NCI-H345 treated with DMSO at 0.1 percent for 48 hours (cell line): ENCODE data around the gene FEZ2.
A peak's percentile ranks its signal among the peaks of the same experiment; 100 is the strongest.

ENCODE experiments used
- DNase-seq: peaks from one replicate; lab custom pipeline; 2025; ENCODE audit not compliant: unreplicated experiment; lab: John Stamatoyannopoulos, UW

Gene FEZ2

DNA sequence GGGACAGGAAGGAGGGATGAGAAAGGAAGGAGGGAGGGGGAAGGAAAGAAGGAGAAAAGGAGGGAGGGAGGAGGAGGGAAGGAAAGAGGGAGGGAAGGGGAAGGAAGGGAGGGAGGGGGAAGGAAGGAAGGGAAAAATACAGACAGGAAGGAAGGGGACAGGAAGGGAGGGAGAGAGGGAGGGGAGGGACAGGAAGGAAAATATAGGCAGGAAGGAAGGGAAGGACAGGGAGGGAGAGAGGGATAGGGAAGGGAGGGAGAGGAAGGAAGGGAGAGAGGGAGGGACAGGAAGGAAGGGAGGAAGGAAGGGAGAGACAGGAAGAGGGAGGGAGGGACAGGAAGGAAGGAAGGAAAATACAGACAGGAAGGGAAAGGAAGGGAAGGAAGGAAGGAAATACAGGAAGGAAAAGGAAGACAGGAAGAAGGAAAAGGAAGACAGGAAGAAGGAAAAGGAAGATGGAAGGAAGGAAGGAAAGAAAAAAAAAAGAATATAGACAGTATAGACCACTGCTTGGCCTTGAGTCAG, 63.6 kb downstream of the FEZ2 start:
- DNase-seq = no peak

DNA sequence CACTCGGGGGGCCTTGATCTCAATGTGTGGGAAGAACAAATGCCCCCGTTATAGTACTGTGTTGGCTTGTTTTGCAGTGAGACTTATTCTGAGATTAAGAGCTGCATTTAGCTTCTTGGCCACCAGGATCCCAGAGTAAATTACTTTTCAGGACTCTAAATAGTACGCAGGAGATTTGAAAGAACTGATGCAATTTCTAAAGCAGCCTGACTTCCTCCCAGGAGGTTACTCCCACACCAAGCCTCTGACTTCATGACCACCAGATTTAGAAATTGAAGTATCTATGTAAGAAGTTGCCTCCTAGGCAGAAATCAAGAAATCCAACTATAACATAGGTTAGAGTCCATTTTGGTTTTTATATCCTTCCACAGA, 67.0 kb downstream of the FEZ2 start:
- no peak for DNase-seq

DNA sequence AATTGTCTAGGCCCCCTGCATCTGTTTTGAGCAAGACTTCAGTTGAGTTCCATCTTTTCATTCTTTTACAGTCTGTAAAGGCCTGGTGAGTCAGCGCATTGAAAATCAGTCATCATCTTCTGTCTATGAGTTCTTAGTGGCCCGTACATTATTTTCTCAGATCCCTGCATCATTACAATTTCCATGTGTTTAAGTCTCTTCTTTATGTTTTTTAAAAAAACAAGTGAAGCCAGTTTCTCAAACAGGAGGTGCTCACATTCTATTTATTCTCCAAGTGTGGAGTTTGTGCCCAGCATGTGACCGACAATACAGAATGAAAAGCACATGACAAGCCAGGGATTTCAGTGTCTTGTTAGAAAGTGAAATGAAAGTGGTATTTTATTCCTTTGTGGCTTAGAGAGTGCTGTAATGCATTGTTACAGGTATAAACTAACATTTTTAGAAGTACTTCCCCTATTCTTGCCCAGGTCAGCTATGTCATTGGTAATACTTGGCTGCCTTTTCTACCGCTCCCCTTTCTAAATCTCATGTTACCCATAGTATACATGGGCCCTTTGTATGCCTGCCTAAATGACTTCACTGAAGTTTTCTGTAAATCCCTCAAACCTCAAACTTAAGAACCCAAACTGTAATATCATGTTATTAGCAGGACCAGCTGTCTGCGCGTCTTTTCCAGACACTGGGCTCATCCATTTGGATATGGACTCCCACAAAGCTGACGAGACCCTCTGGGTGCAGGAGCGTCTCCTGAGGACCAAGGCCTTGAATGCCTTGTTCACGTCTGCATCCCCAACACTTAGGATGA, 67.6 kb downstream of the FEZ2 start:
- no peak for DNase-seq

DNA sequence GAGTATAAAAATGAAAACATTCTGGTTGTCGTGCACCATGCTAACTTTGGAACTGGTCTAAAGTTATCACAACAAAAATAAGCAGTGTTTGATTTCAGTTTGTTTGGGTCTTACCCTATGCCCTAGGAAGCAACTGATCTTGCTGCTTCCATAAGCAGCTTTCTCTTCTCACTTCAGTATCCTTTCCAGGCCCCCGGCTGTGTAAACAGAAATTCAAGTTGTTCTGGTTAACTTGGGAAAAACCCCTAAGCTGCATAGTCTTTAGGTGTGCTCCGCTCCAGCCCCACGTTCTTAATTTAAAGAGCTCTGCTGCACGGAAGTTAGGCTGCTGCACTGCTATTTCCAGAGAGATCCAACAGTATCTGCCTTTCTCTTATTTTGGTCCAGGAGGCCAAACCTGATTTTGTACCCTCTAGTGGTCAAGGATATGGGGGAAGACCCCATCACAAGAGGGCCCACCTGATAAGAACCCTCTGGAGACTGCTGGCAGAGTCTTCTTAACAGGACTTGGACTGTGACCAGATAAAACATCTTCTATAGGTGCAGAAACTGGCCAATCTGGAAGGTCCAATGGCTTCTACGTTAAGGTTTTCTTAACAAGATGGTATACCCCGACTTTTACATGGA, 69.1 kb downstream of the FEZ2 start:
- no peak for DNase-seq

DNA sequence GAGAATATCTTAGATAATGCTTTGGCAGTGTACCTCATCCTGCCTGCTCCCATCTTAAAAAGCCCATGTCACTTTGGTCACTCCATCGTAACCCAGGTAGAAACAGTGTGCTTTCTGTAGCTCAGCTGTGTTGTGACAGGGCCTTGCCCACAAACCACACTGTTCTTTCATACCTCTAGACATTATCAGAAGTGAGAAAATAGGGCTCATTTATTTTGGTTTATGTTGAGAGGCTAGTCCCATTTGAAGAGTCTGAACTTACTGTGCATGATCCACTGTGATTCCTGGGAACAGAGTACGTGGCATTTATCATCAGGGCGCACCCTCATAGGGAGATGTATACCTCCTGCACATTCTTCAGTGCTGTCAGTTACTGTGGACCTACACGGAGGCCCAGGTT, 69.7 kb downstream of the FEZ2 start:
- no peak for DNase-seq

DNA sequence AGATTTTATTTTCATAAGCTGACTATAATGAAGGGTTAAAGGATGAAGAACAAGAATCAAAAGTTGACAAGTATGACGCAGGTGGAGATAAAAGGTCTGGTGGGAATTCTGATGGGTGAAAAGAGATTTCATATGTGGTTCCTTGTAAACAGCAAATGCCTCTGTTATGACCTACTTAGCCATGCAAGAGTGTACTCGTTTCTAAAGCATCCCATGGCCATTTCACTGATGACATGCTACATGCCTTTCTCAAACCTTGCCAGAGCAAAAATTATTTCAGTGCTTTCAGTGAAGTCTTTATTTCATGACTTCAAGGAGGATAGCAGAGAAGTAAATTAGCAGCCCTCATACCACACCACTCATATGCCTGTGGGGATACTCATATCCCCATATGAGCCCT, 71.7 kb downstream of the FEZ2 start:
- DNase-seq = no peak

DNA sequence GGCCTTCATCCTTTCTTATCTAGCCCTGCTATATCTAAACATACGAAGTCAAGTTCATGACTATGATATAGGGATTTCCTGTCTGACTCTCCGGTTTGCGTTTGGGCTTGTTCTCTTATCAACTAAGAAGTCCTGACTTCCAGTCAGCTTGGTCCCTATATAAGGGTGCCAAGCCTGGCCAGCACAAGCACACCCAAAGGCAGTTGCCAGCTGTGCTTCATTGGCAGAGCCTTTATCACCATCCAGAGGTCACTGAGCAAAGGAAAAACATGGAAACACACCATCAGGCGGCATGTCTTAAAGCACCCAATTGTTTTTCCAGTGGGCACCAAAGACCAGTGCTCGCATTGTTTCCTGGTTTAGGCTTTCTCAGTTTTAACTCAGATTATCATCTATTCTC, 72.7 kb downstream of the FEZ2 start:
- DNase-seq = no peak

DNA sequence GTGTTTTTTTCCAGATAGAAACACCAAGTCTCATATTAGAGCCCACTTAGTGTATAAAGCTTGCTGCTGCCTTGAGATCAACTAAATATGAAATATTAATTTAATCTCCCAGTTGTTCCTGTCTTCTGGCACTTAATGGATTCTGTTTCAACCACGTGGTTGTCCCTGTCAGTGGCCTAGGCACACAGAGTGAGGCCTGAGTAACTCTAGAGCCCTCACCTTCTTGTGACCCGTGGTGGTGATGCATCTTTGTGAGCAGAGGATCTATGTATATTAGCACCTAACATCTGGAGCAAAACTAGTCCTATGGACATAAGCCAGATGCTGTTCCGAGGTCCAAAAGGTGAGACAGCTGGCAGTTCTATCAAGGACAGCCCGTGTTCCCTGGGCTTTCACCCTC, 74.8 kb downstream of the FEZ2 start:
- DNase-seq = no peak

DNA sequence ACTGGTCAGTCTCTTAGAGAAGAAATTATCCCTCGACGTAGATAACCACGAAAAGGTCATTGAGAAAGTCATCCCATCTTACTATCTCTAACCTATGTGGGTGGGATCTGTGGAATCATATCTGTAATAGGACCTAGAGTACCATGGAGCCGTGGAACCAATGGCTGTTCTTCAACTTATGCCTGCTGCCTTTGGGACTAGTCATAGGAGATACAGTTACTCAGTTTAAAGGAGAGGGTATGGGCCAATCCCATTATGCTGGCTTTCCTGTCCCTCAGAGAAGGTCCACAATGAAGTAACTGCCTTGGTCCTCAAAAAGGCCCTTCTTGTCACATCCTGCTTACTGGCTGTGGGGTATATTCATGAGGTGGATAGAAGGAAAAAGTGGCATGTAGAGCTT, 77.5 kb downstream of the FEZ2 start:
- no peak for DNase-seq

DNA sequence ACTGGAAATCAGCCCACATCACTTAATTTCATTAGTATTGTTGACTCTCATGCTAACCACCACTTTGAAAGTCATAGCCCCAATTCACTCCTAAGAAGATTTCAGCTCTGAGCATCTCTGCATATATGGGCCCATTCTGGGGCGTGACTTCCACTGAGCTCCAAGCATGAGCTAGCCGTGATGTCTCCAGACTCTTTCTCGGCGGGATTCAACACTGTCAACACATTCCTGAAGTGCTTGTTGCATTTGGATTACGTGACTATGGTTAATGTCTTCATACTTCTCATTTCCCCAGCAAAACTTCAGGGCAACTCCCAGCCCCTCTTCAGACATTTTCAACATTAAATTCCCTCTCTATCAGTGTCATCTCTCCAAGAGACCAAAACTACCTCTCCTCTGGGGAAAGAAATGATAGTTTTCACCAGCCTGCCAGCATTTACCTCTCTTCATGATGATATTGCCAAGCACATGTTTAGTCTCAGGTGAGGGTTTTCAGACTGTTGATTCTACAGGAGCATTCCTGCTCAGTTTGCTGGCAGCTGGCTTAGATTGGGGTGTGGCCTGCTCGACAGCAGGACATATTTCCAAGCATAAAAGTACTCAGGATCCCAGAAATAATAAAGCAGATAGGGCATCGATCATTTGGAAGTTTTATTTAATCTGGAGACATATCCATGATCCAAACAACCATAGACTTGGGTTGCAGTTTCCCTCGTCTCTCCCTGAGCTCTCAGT, 81.7 kb downstream of the FEZ2 start:
- no peak for DNase-seq

DNA sequence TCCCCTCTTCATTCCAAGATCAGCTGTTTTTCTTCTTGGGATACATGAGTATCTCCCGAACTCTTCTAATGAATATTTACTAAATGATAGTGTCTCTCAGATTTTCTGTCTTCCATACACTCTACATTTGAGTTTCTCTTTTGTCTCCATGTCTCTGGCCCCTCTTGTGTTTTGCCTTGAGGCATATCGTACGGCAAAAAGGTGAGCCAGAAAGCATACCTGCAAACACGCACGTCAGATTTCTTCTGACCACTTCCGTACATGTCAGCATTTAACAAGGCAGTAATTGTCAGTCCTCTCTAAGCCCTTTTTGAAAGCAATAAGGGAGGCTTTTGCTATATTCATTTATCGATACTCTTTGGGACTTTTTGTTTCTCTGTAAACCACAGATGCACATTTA, 82.4 kb downstream of the FEZ2 start:
- no peak for DNase-seq

DNA sequence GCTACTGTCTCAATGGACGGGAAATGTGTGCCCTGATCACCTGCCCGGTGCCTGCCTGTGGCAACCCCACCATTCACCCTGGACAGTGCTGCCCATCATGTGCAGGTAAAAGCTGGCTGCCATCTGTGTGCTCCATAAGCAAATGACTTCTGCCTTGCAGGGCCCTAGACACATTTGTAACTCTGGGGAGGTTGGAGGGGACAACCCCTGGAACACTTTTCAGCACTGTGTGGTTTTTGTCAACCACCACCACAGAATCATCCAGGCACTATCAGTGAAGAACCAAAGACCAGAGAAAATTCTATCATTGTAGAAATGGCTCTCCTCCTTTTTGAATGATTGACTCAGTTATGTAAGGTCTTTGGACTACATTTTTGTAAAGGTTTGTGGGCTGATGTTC, 84.3 kb downstream of the FEZ2 start:
- no peak for DNase-seq

DNA sequence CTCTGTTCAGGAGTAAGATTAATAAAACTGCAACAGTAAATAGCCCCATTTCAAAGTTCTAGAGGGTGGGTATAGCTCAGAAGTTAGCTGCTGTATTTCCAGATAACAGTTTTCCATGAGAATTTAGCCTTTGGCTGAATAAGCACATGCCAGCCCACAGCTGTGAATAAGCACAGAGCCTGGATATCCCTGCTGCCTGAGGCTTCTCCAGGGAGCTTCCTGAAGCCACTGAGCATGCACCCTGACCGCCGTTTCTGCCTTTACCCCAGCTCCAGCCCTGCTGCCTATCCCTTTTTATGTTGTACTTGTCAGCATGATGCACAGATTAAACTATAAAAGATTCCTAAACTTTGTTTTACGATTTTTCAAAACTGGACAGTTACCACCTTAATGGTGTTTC, 85.3 kb downstream of the FEZ2 start:
- DNase-seq = no peak

DNA sequence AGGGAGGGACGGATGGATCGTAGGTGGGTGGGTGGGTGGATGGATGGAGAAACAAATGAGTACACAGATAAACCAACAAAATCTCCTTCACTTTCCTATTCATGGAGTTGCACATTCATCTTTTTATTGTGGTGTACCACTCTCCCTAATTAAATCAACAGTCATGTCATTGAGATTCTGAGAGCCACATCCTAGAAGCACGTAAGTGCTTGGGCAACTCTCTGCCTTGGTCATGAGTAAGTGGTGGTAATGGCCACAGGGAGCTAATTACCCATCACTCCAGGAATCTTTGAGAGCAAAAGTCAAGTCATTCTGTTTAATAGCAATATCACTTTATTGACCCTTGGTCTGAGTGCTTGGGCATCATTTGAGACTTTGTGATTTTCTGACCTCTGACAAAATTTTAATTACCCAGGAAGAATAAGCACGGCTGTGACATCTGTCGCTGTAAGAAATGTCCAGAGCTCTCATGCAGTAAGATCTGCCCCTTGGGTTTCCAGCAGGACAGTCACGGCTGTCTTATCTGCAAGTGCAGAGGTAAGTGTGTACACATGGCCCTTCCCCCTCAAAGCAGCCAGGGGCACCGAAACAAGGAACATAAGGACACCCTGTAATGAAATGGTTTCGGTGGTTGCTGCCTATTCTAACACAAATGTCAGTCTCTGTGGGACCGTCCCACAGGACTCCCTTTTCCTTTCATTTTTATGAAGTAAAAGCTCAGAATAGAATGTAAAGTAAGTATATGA, 85.9 kb downstream of the FEZ2 start:
- DNase-seq = no peak

DNA sequence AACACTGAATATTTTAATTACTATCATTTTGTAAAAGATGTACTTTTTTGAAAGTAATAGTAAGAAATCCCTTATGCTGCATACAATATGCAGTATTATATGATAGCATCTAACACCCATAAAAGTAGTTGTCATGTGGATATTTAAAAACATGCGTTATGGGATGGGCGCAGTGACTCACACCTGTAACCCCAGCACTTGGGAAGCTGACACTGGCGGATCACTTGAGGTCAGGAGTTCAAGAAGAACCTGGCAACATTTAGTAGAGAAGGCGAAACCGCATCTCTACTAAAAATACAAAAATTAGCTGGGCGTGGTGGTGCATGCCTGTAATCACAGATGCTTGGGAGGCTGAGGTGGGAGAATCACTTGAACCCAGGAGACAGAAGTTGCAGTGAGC, 88.9 kb downstream of the FEZ2 start:
- no peak for DNase-seq

DNA sequence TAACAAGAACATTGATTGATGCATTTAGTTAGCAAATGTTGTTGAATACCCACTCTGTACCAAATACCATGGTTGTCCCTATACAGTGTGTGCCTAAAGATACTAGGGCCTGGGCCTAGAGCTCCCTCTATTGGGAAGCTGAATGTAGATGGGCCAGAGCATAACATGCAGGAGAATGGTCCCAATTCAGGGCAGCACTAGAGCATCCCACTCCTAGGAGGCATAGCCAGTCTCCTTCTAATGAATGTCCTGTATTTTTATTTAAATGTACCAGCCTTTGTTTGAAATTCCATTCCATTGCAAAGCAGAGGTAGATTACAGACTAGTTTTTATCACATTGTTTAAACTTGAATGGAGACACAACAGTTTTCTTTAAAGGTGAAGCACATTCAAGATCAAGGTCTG, 90.6 kb downstream of the FEZ2 start:
- peak; percentile 37 for DNase-seq
